DMS 273 (cell line): ENCODE data around the gene PTPRU.
"Not testable (repeated sequence)": the region's sequence is repeated elsewhere in the genome, so short reads cannot be mapped to it uniquely, and the experiment has no call there.

Experiments used
- DNase-seq: peaks from one replicate; lab custom pipeline; 2025; ENCODE audit not compliant: unreplicated experiment; lab: John Stamatoyannopoulos, UW

The PTPRU gene

GRCh38 chr1:29314685-29315084, 78.4 kb downstream of the PTPRU start:
- DNase-seq, result not testable (repeated sequence)

- DNase-seq, result no peak
Measured at GRCh38 chr1:29315262-29315661, 78.9 kb downstream of the PTPRU start.

- no peak for DNase-seq
Measured at GRCh38 chr1:29315876-29316275, 79.6 kb downstream of the PTPRU start.

DNA sequence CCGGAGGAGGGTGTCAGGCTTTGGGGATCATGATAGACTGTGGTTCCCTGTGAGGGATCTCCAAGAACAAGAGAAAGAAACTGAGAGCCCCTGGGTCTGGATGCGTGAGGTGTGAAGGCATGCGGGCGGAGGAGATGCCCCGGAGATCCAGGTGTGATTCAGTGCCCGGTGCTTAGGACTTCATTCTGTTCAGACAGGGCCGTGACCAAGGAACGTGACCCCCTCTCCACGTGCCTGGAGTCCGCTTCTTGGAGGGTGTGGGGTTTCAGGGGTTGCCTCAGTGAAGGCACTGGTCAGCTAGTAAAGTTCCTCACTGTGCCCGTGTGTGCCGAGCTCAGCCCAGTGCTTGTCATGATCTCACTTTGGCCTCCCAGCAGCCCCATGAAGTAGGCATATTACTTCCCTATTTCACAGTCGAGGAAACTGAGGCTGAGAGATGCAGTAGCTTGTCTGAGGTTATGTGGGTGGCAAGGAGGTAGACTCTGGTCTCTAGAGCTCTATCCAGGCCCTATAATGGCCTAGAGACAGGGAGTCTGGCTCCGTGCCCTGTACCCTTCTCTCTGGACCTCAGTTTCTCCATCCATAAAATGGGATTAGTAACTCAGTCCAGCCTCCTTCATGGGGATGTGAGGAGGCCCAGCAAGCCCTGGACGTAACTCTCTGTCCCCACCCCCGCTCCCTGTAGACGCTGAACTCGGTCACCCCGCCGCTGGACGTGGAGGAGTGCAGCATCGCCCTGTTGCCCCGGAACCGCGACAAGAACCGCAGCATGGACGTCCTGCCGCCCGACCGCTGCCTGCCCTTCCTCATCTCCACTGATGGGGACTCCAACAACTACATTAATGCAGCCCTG, 81.0 kb downstream of the PTPRU start:
- DNase-seq, result no peak

- no peak for DNase-seq
Measured at GRCh38 chr1:29317916-29318530, 81.7 kb downstream of the PTPRU start.

GRCh38 chr1:29318724-29319123, 82.4 kb downstream of the PTPRU start:
- no peak for DNase-seq

- DNase-seq, result no peak
Measured at GRCh38 chr1:29319300-29320110, 83.2 kb downstream of the PTPRU start.

DNA sequence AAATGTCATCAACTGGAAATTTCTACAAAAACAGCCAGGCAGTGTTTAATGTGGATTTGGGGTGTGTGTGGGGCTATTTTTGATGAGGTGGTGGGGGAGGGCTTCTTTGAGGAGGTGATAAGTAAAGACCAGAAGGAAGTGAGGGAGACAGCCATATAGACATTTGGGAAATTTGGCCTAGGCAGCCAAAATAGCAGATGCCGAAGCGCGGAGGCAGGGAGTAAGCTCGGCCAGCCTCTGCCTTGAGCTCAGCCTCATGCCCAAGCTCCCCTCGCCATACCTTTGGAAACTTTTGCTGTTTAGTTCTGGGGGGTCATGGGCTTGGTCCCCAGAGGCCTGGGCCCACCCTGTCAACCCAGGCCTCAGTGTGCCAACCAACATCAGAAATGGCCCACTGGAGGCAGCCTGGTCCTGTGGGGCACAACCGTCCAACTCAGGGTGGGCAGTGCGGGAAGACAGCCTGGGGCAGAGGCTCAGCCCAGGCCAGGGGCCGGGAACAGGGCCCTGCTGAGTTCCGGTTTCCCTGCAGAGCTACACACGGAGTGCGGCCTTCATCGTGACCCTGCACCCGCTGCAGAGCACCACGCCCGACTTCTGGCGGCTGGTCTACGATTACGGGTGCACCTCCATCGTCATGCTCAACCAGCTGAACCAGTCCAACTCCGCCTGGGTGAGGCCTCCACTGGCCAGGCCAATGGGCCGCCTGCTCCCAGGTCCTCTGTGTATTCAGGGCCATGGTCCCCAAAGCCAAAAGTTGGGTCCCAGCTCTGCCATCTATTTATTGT, 84.0 kb downstream of the PTPRU start:
- DNase-seq, result no peak

GRCh38 chr1:29321176-29321575, 84.9 kb downstream of the PTPRU start:
- DNase-seq, result no peak

DNA sequence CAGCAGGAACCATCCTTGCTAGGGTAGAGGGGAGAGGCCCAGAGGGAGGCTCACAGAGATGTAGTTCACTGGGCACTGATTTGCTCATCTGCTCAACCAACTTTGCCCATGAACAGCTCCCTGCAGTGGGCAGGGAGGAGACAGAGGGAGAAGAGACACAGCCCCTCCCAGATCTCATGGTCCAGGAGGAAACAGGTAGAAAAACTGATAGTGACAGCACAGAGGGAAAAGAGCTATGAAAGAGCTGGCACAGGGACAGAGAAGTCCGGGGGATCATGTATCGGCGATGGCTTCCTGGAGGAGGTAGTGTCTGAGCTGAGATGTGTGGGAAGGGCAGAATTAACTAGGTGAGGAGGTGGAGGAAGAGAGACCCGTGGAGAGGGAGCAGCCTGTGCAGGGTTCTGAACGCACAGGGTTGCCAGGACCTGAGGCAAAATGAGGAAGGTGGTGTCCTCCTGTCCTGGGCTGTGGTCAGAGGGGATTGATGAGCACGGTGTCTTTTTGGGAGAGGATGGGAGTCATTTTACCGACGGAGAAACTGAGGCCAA, 85.9 kb downstream of the PTPRU start:
- DNase-seq, result no peak

- DNase-seq, result no peak
Measured at GRCh38 chr1:29322861-29323585, 86.7 kb downstream of the PTPRU start.

GRCh38 chr1:29323636-29324035, 87.3 kb downstream of the PTPRU start:
- no peak for DNase-seq

DNA sequence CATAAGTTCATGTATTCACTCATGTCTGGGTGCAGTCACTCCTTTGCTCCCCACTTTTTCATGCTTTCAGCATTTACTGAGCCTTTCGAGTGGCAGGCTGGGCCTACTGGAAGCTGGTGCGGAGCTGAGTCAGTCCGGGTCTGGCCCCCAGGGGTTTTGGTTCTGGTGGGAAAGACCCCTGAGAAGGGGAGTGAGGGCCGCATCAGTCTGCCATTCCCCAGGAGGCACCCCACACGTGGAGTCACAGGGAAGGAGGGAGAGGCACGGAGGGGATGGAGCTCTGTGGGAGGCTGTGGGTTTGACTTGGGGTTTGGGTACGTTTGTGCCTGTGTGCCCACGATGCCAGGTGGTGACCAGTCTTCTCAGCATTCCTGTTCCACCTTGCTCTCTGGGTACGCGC, 87.9 kb downstream of the PTPRU start:
- DNase-seq, result no peak

DNA sequence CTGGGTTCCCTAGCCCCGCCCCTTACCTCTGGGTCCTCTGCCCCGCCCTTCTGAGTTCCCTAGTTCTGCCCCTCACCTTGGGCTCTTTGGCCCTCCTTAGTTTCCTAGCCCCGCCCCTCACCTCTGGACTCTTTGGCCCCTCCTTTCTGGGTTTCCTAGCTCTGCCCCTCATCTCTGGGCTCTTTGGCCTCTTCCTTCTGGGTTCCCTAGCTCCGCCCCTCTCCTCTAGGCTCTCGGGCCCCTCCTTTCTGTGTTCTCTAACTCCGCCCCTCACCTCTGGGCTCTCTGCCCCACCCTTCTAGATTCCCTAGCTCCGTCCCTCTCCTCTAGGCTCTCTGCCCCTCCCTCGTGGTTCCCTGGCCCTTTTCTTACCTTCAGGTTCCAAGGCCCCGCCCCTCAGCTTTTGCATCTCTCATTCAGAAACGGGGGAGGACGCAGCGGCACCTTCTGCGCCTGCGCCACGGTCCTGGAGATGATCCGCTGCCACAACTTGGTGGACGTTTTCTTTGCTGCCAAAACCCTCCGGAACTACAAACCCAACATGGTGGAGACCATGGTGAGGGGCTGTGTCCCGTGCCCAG, 88.5 kb downstream of the PTPRU start:
- peak; percentile 45 for DNase-seq

DNA sequence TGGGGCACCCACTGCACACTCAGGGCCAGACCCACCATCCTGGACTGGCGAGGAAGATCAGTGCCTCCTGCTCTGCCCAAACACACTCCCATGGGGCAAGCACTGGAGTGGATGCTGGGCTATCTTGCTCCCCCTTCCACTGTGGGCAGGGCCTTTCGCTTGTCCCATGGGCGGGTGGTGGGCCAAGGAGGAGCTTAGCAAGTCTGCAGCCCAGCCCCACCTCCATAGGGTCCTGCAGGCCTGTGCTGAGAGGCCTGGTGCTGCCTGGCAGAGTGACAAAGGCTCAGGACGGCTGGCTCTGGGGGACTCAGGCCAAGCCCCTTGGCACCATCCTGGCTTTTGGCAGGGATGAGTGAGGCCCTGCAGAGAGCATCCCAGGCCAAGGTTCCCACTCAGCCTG, 89.4 kb downstream of the PTPRU start:
- DNase-seq, result no peak

DNA sequence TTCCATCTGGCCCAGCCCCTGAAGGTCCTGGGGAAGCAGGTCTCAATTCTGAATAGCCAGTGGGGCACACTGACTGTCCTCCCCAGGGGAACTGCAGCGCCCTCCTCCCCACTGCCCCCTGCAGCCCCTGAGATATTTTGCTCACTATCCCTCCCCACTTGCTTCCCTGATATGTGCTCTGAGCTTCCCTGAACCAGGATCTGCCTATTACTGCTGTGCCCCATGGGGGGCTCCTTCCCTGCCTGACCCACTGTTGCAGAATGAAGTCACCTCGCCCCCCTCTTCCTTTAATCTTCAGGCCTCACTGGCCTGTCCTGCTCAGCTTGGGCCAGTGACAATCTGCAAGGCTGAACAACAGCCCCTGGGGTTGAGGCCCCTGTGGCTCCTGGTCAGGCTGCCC, 89.8 kb downstream of the PTPRU start:
- DNase-seq, result no peak

- no peak for DNase-seq
Measured at GRCh38 chr1:29327223-29327935, 91.1 kb downstream of the PTPRU start.

DNA sequence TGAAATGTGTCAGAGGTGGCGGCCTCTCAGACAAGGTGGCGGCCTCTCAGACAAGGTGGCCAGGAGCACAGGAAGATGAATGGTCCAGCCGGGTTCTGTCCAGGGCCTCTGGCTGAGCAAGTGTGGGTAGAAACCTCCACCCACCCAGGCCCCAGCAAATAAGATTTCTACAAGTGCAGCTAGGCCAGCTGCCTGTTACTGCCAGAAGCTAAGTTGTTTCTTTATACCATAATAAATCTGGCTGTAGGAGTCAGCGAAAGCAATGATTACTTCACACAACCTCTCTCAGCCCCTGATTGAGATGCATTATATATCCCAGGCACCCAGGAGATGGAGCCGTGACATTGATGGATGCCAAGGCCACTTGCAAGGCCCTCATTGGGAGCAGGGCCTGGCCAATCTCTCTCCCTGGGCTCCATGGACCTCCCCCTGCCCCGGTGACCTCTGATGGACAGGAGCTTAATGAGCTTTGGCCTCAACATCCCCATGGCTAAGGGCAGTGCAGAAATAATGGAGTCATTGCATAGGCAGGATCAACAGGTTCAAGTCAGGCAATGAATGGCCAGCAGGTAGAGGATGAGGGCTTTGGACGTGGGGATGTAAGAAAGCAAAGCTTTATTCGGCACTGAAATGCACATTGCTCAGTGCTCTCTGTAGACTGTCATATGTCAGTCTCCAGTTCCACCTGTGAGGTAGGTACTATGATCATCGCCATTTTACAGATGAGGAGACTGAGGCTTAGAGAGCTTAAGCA, 92.9 kb downstream of the PTPRU start:
- DNase-seq, result no peak
